ENCODE data around the gene CCDC124. TPM values are rescaled to one million over a fixed set of nuclear protein-coding genes. Genes with fewer than 3 reads are reported as not detected.

The CCDC124 gene
- polyA plus RNA-seq, 1 donor (not counting 4 experiments of a cell fraction or from before 2014, with no cell fraction given): 58.7 TPM

DNA sequence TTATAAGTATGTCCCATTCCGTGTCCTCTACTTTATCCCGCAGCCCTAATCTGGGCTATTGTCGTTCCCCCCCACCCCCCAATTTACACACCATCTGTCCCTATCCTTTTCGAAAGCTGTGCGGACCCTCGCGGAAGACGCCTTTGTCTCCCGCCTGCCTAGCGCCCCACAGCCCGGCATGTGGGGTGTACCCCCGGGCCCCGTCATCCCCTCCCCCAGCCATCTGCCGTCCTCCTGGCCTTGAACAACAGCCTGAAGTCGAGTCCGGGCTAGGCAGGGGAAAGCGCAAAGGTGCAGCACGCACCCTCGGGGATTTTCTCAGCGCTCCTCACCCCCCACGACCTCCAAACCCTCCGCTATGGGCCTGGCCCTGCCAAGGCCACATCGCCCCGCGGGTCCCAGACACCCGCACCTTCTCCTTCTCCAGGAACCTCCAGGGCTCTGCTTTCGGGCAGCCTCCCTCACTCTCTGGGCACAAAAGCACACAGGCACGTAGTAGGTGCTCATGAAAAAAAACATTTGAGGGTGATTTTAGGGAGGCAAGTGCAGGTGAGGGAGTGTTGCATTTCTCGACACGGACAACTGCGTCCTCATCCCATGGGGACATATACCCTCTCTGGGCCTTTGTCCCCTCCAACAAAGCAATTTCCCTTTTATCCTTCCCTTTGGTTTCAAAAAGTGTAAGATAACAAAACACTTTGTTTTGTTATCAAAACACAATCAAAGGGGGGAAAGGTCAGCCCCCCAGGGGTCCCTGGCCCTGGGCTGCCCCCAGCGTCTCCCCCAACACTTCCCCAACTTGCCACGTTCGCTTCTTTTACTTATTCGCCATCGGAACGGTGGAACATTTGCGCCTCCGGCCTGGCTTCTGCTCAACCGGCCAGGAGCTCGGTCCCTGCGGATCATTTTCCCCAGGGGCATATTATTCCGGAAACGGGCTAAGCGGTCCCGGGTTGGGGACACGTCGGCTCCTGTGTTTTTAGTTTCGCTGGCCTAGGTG is 16.4 kb downstream of the CCDC124 start:
- Histone ChIP-seq H4K20me1 (ENCODE audit: control insufficient read depth, extremely low read depth, insufficient read depth, low read length) (peaks cover under 1% of the 10 kb centered on the region), H2AFZ (ENCODE audit: control insufficient read depth, low read length) (no peak overlapping the region), H3K9me1 (ENCODE audit: control insufficient read depth, extremely low read depth, insufficient read depth, low read length) (no peaks in the 10 kb centered on the region), H3K36me3 (ENCODE audit: control insufficient read depth in 2 of 2, extremely low read depth in 1 of 2, insufficient read depth in 2 of 2, low read length in 2 of 2) (peaks cover 0 to 1% of the 10 kb centered on the region in 2 experiments), H3K9ac (ENCODE audit: control insufficient read depth, extremely low read depth, insufficient read depth, low read length) (no peak overlapping the region), H3K4me3 (ENCODE audit: control insufficient read depth in 2 of 3, extremely low read depth in 1 of 3, insufficient read depth in 2 of 3, low read depth in 1 of 3, low read length in 3 of 3) (no peak overlapping the region), H3K27me3 (ENCODE audit: control insufficient read depth, extremely low read depth, insufficient read depth, low read length) (peaks cover 56% of the 10 kb centered on the region), H3K4me1 (ENCODE audit: control insufficient read depth, extremely low read depth, insufficient read depth, low read length) (peaks cover 26% of the 10 kb centered on the region), H3K4me2 (ENCODE audit: control insufficient read depth, extremely low read depth, insufficient read depth, low read depth, low read length) (peak overlapping the region; percentile 8), H3K79me2 (ENCODE audit: control insufficient read depth, insufficient read depth, low read length) (no peaks in the 10 kb centered on the region), H3K27ac (ENCODE audit: control insufficient read depth, insufficient read depth, low read length) (no peak overlapping the region), H3K9me3 (ENCODE audit: control insufficient read depth, low read depth, low read length) (no peaks in the 10 kb centered on the region)
- DNase-seq (ENCODE audit: low read depth, low spot score) (no peak), FAIRE-seq (no peak)
- TF ChIP-seq, protein P1, sequence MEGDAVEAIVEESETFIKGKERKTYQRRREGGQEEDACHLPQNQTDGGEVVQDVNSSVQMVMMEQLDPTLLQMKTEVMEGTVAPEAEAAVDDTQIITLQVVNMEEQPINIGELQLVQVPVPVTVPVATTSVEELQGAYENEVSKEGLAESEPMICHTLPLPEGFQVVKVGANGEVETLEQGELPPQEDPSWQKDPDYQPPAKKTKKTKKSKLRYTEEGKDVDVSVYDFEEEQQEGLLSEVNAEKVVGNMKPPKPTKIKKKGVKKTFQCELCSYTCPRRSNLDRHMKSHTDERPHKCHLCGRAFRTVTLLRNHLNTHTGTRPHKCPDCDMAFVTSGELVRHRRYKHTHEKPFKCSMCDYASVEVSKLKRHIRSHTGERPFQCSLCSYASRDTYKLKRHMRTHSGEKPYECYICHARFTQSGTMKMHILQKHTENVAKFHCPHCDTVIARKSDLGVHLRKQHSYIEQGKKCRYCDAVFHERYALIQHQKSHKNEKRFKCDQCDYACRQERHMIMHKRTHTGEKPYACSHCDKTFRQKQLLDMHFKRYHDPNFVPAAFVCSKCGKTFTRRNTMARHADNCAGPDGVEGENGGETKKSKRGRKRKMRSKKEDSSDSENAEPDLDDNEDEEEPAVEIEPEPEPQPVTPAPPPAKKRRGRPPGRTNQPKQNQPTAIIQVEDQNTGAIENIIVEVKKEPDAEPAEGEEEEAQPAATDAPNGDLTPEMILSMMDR (optimal IDR thresholded peaks at IDR 0.05 in 1 of 3, IDR thresholded peaks at IDR 0.05 in 1 of 3, conservative IDR thresholded peaks at IDR 0.05 in 1 of 3; ENCODE audit: extremely low read depth in 1 of 3, insufficient read depth in 2 of 3, low read length in 3 of 3): no peak
- peak; percentile 97 for TF ChIP-seq EZH2 (IDR thresholded peaks at IDR 0.05; ENCODE audit: low read length)
- dilution Hi-C loops (cut with MboI; ENCODE audit: extremely low pct_ligation_motif_present, low sequenced_read_pairs): no loop called here

DNA sequence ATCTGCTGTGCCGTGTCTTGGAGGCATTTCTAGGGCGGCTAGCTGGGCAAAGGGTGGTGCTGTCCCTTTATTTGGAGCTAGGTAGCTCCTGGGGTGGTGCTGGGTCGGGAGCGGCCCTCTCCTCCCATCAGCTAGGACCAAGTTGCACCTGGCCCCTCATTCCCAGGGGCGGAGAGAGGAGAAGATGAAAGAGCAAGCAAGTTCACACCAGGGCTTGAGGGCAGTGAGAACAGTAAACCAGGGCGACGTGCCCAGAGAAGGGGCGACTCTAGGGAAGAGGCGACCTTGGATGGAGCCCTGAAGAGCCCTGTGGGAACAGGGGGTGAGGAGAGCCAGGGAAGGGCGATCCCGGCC is 17.1 kb downstream of the CCDC124 start:
- H3K27ac ChIP-seq (ENCODE audit: control insufficient read depth, insufficient read depth, low read length): no peak overlapping the region
- H3K4me1 ChIP-seq (ENCODE audit: control insufficient read depth, extremely low read depth, insufficient read depth, low read length): peaks cover 21% of the 10 kb centered on the region
- H3K9me3 ChIP-seq (ENCODE audit: control insufficient read depth, low read depth, low read length): no peaks in the 10 kb centered on the region
- no peaks in the 10 kb centered on the region for H4K20me1 ChIP-seq (ENCODE audit: control insufficient read depth, extremely low read depth, insufficient read depth, low read length)
- peaks cover 56% of the 10 kb centered on the region for H3K27me3 ChIP-seq (ENCODE audit: control insufficient read depth, extremely low read depth, insufficient read depth, low read length)
- no peak overlapping the region for H3K9ac ChIP-seq (ENCODE audit: control insufficient read depth, extremely low read depth, insufficient read depth, low read length)
- H3K4me3 ChIP-seq (ENCODE audit: control insufficient read depth in 2 of 3, extremely low read depth in 1 of 3, insufficient read depth in 2 of 3, low read depth in 1 of 3, low read length in 3 of 3): no peak overlapping the region
- H3K36me3 ChIP-seq (ENCODE audit: control insufficient read depth in 2 of 2, extremely low read depth in 1 of 2, insufficient read depth in 2 of 2, low read length in 2 of 2): peaks cover 0 to under 1% of the 10 kb centered on the region in 2 experiments
- H3K4me2 ChIP-seq (ENCODE audit: control insufficient read depth, extremely low read depth, insufficient read depth, low read depth, low read length): peak overlapping the region; percentile 16
- no peaks in the 10 kb centered on the region for H3K79me2 ChIP-seq (ENCODE audit: control insufficient read depth, insufficient read depth, low read length)
- FAIRE-seq (no peak), DNase-seq (ENCODE audit: low read depth, low spot score) (no peak)
- no peak for TF ChIP-seq EZH2 (IDR thresholded peaks at IDR 0.05; ENCODE audit: low read length)
- TF ChIP-seq, protein P1 (optimal IDR thresholded peaks at IDR 0.05 in 1 of 3, IDR thresholded peaks at IDR 0.05 in 1 of 3, conservative IDR thresholded peaks at IDR 0.05 in 1 of 3; ENCODE audit: extremely low read depth in 1 of 3, insufficient read depth in 2 of 3, low read length in 3 of 3): no peak
- dilution Hi-C loops (cut with MboI; ENCODE audit: extremely low pct_ligation_motif_present, low sequenced_read_pairs): no loop called here
- H2AFZ ChIP-seq (ENCODE audit: control insufficient read depth, low read length): no peak overlapping the region
- no peaks in the 10 kb centered on the region for H3K9me1 ChIP-seq (ENCODE audit: control insufficient read depth, extremely low read depth, insufficient read depth, low read length)
